GM12878 (cell line): ENCODE results near the gene SEPTIN1. TPM values are rescaled to one million over a fixed set of nuclear protein-coding genes. Genes with fewer than 3 reads are reported as not detected.

Experiments used
- ATAC-seq: fragments of 200-7000 bp; cut with Tn5 transposase; 3 replicates; pipeline ENCODE4 v1.9.1; 2020; ENCODE audit warnings: mild to moderate bottlenecking, moderate library complexity
- BruUV-seq: library from RNA; stranded (reverse); fragments of 400-500 nt; replicated peaks from 2 replicates; lab custom pipeline; 2021; lab: Mats Ljungman, UMichigan
- CTCF ChIA-PET: fragments of 300-600 bp; sonication (Branson Sonifier 250); formaldehyde crosslinking; extraction: SDS; loops from one replicate; lab custom pipeline; 2021; ENCODE audit warnings: inconsistent platforms; lab: Yijun Ruan, JAX
- POLR2A ChIA-PET: fragments of 350-600 bp; formaldehyde crosslinking; extraction: SDS; loops from one replicate; lab custom pipeline; 2021; ENCODE audit warnings: inconsistent platforms; lab: Charles Lee
- RAD21 ChIA-PET: fragments of 300-600 bp; sonication (Branson Sonifier 250); formaldehyde crosslinking; loops from one replicate; lab custom pipeline; 2023; ENCODE audit warnings: antibody characterized with exemption; ENCODE audit not compliant: unreplicated experiment; lab: Charles Lee
- SMC1A ChIA-PET: fragments of 300-600 bp; sonication (Branson Sonifier 250); formaldehyde crosslinking; loops from one replicate; lab custom pipeline; 2023; ENCODE audit not compliant: unreplicated experiment, uncharacterized antibody; lab: Charles Lee
- DNase-seq: peaks from one replicate; pipeline ENCODE4 v3.0.0-alpha.2; 2011; ENCODE audit warnings: low read depth, low spot score
- FAIRE-seq: peaks from 3 replicates; lab custom pipeline; 2011; peaks lifted over from hg19 to GRCh38; lab: Jason Lieb, UNC
- H2AFZ ChIP-seq: 2 replicates; pipeline ENCODE4 v1.6.0; 2011; ENCODE audit warnings: low read depth, low read length, control low read depth; ENCODE audit not compliant: control insufficient read depth
- H3K27ac ChIP-seq: 2 replicates; pipeline ENCODE4 v1.5.1; 2011; ENCODE audit warnings: control low read depth; ENCODE audit not compliant: control insufficient read depth, insufficient read depth
- H3K27me3 ChIP-seq, 2 experiments: replicated peaks in 1 of 2; 2 replicates each; pipeline versions ENCODE4 v1.6.0 to v1.6.1; 2011; ENCODE audit warnings: low read length in 1 of 2; ENCODE audit not compliant: control insufficient read depth in 2 of 2, insufficient read depth in 2 of 2
- H3K36me3 ChIP-seq, 2 experiments: 2 replicates each; pipeline ENCODE4 v1.5.1; 2011; ENCODE audit warnings: low read length in 1 of 2; ENCODE audit not compliant: control insufficient read depth in 2 of 2, insufficient read depth in 2 of 2
- H3K4me1 ChIP-seq: 2 replicates; pipeline ENCODE4 v1.6.1; 2011; ENCODE audit warnings: mild to moderate bottlenecking, low read length, moderate library complexity, mixed read lengths; ENCODE audit not compliant: control insufficient read depth, insufficient read depth
- H3K4me2 ChIP-seq: 2 replicates; pipeline ENCODE4 v1.6.0; 2011; ENCODE audit warnings: control low read depth; ENCODE audit not compliant: control insufficient read depth, insufficient read depth
- H3K4me3 ChIP-seq: fragments of 200-600 bp; sonication (generic); 2 replicates; pipeline ENCODE4 v1.5.1; 2016
- H3K79me2 ChIP-seq: 2 replicates; pipeline ENCODE4 v1.6.0; 2011; ENCODE audit warnings: low read length; ENCODE audit not compliant: control insufficient read depth, insufficient read depth
- H3K9ac ChIP-seq: 2 replicates; pipeline ENCODE4 v1.8.0; 2011; ENCODE audit warnings: low read length, control low read depth, mixed read lengths; ENCODE audit not compliant: control insufficient read depth, insufficient read depth
- H3K9me3 ChIP-seq: replicated peaks from 3 replicates; pipeline ENCODE4 v1.5.1; 2011; ENCODE audit warnings: mild to moderate bottlenecking, low read length; ENCODE audit not compliant: control insufficient read depth, insufficient read depth
- H4K20me1 ChIP-seq: 2 replicates; pipeline ENCODE4 v1.6.0; 2011; ENCODE audit not compliant: control insufficient read depth, insufficient read depth
- BHLHE40 ChIP-seq, 2 experiments: fragments of 450-650 bp in 1 of 2; IDR thresholded peaks; 2 replicates each; pipeline ENCODE4 v1.6.1; 2011 to 2017; ENCODE audit warnings: low read depth in 2 of 2, borderline replicate concordance in 1 of 2, improper control_type of control experiment in 1 of 2, low read length in 1 of 2, mild to moderate bottlenecking in 1 of 2
- BRCA1 ChIP-seq: IDR thresholded peaks from 2 replicates; pipeline ENCODE4 v1.6.1; 2011; ENCODE audit warnings: low read depth, low read length, improper control_type of control experiment
- CEBPB ChIP-seq, 2 experiments: fragments of 150-350 bp in 1 of 2; IDR thresholded peaks; 2 replicates each; pipeline ENCODE4 v1.6.1; 2012 to 2014; ENCODE audit warnings: low read depth in 2 of 2, low read length in 2 of 2, borderline replicate concordance in 1 of 2, inconsistent platforms in 1 of 2
- DPF2 ChIP-seq: fragments of 450-650 bp; IDR thresholded peaks from 2 replicates; pipeline ENCODE4 v1.6.1; 2017; ENCODE audit warnings: mild to moderate bottlenecking
- HDGF ChIP-seq: fragments of 450-650 bp; IDR thresholded peaks from 2 replicates; pipeline ENCODE4 v1.6.1; 2016; ENCODE audit warnings: antibody characterized with exemption
- MEF2A ChIP-seq: IDR thresholded peaks from 2 replicates; pipeline ENCODE4 v1.6.1; 2011; ENCODE audit warnings: low read depth, mild to moderate bottlenecking, low read length, moderate library complexity; ENCODE audit not compliant: insufficient read depth
- MXI1 ChIP-seq: fragments of 150-350 bp; IDR thresholded peaks from 2 replicates; pipeline ENCODE4 v1.6.1; 2011; ENCODE audit warnings: low read depth, mild to moderate bottlenecking, inconsistent platforms, low read length, improper control_type of control experiment
- NBN ChIP-seq: fragments of 450-650 bp; IDR thresholded peaks from 2 replicates; pipeline ENCODE4 v1.6.1; 2016
- SMAD1 ChIP-seq: fragments of 450-650 bp; IDR thresholded peaks from 2 replicates; pipeline ENCODE4 v1.6.1; 2018; ENCODE audit warnings: mild to moderate bottlenecking, low read depth; ENCODE audit not compliant: partially characterized antibody
- SRF ChIP-seq, 2 experiments: IDR thresholded peaks; 2 replicates each; pipeline ENCODE4 v1.6.1; 2011; ENCODE audit warnings: low read depth in 2 of 2, low read length in 2 of 2, mild to moderate bottlenecking in 1 of 2, moderate library complexity in 1 of 2
- ZSCAN29 ChIP-seq: fragments of 450-650 bp; IDR thresholded peaks from 2 replicates; pipeline ENCODE4 v1.6.1; 2017; ENCODE audit warnings: mild to moderate bottlenecking, moderate library complexity
- WGBS: methylation state at CpG from one replicate; pipeline ENCODE4 v1.1.6; 2016; ENCODE audit warnings: low lambda C conversion rate; ENCODE audit not compliant: insufficient replicate concordance, insufficient coverage; ENCODE audit errors: missing lambda C conversion rate; 5-methylcytosine and 5-hydroxymethylcytosine counted together
- in situ Hi-C: fragments of 300-500 bp; cut with MboI; formaldehyde crosslinking; loops from 9 replicates; pipeline ENCODE4 v1.14.3; 2018; ENCODE audit warnings: mixed read lengths
- intact Hi-C: fragments of 100-400 bp; cut with micrococcal nuclease; formaldehyde crosslinking; loops from one replicate; pipeline ENCODE4 v1.14.2; 2022; ENCODE audit not compliant: unreplicated experiment
- polyA plus RNA-seq, 11 experiments: library from polyadenylated mRNA; depleted of rRNA in 4 of 11; unstranded in 6 of 11; stranded (reverse) in 5 of 11; fragments of >200 nt; fragmentation: Nextera tagmentation in 4 of 11; fragmentation: Illumina TruSeq in 1 of 11; extraction: Ambion mirVana in 4 of 11; extraction: Trizol in 1 of 11; gene quantifications; 1 replicate in 1 of 11; 2 replicates in 10 of 11; pipeline versions ENCODE4 v1.2.1 to v1.2.3, GENCODE V29; 2011 to 2016; ENCODE audit warnings: inconsistent platforms in 2 of 11, missing spikeins in 2 of 11, low read depth in 1 of 11
- total RNA-seq, 4 experiments: library from RNA; depleted of rRNA in 3 of 4; stranded (reverse); fragments of >200 nt in 3 of 4; fragmentation: Illumina TruSeq in 1 of 4; extraction: Trizol in 1 of 4; gene quantifications; 2 replicates each; pipeline versions ENCODE4 v1.2.1 to v1.2.3, GENCODE V29; 2013 to 2021
- TF ChIP-seq, protein P1 (sequence below): fragments of 450-650 bp; IDR thresholded peaks from 2 replicates; pipeline ENCODE4 v1.6.1; 2016; ENCODE audit warnings: mild to moderate bottlenecking
- TF ChIP-seq, protein P2 (sequence below): fragments of 450-650 bp; IDR thresholded peaks from 2 replicates; pipeline ENCODE4 v1.6.1; 2017; ENCODE audit warnings: borderline replicate concordance

Gene SEPTIN1
- total and polyA plus RNA-seq, 10 of the 15 experiments (the other 5 are each of a cell fraction or from before 2014, with no cell fraction given) = 2.8 to 153 (median 94.1) TPM

DNA sequence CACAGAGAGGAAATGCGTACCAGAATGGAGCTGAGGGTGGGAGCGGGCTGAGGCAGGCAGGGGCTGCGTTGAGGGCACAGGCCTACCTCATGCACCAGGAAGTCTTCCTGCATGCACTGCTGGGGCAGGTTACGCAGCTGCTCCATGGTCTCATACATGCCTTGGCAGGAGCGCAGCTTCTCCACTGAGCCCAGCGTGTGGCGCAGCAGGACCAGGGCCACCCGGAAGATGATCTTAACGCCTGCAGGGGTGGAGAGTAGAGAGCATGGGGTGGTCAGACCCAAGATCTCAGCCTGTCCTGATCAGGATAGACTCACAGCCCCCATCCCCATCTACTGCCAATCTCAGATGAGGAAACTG is 23.8 kb downstream of the SEPTIN1 start:
- in situ Hi-C loops (no loop called here), intact Hi-C loops (loop anchor here (10.0 kb wide), 1 partner anchor 264 kb away; the partner anchor contains the start of genes TBX6 and YPEL3)
- Histone ChIP-seq H3K79me2 (peaks cover 18% of the 10 kb centered on the region), H4K20me1 (no peaks in the 10 kb centered on the region), H2AFZ (no peak overlapping the region), H3K9ac (no peak overlapping the region), H3K4me2 (no peak overlapping the region), H3K36me3 (peaks cover 14 to 20% of the 10 kb centered on the region in 2 experiments), H3K4me1 (peaks cover 16% of the 10 kb centered on the region), H3K9me3 (no peaks in the 10 kb centered on the region), H3K27ac (no peak overlapping the region), H3K27me3 (no peaks in the 10 kb centered on the region), H3K4me3 (no peak overlapping the region)
- ATAC-seq (no peak), FAIRE-seq (no peak), DNase-seq (no peak)
- SMC1A ChIA-PET = no interaction called here
- POLR2A ChIA-PET = interaction anchor here (0.5 to 2.2 kb wide), 3 partner anchors 9 to 203 kb away, joined by 4 to 6 read pairs (median 5); no protein-coding TSS in a partner anchor
- TF ChIP-seq DPF2 (no peak), HDGF (no peak), BRCA1 (no peak), NBN (no peak), BHLHE40 (IDR thresholded peaks at IDR 0.05; ENCODE audit: borderline replicate concordance in 1 of 2, low read depth in 2 of 2, low read length in 1 of 2) (no peak), MEF2A (no peak), SRF (IDR thresholded peaks at IDR 0.05; ENCODE audit: low read depth in 2 of 2, low read length in 2 of 2) (no peak), ZSCAN29 (no peak), CEBPB (IDR thresholded peaks at IDR 0.05; ENCODE audit: borderline replicate concordance in 1 of 2, low read depth in 2 of 2, low read length in 2 of 2) (no peak), MXI1 (no peak), SMAD1 (no peak)
- TF ChIP-seq, protein P1, sequence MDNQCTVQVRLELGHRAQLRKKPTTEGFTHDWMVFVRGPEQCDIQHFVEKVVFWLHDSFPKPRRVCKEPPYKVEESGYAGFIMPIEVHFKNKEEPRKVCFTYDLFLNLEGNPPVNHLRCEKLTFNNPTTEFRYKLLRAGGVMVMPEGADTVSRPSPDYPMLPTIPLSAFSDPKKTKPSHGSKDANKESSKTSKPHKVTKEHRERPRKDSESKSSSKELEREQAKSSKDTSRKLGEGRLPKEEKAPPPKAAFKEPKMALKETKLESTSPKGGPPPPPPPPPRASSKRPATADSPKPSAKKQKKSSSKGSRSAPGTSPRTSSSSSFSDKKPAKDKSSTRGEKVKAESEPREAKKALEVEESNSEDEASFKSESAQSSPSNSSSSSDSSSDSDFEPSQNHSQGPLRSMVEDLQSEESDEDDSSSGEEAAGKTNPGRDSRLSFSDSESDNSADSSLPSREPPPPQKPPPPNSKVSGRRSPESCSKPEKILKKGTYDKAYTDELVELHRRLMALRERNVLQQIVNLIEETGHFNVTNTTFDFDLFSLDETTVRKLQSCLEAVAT = no peak
- TF ChIP-seq, protein P2, sequence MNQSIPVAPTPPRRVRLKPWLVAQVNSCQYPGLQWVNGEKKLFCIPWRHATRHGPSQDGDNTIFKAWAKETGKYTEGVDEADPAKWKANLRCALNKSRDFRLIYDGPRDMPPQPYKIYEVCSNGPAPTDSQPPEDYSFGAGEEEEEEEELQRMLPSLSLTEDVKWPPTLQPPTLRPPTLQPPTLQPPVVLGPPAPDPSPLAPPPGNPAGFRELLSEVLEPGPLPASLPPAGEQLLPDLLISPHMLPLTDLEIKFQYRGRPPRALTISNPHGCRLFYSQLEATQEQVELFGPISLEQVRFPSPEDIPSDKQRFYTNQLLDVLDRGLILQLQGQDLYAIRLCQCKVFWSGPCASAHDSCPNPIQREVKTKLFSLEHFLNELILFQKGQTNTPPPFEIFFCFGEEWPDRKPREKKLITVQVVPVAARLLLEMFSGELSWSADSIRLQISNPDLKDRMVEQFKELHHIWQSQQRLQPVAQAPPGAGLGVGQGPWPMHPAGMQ = no peak
- RAD21 ChIA-PET = no interaction called here
- 90% methylated on average over 9 of the region's 9 CpGs for WGBS
- CTCF ChIA-PET = interaction anchor here (1.3 kb wide), 1 partner anchor 12 kb away, joined by 3 read pairs; no protein-coding TSS in a partner anchor
- no TSS peak for BruUV-seq
